ENCODE data around the gene PRKN. TPM values are rescaled to one million over a fixed set of nuclear protein-coding genes. Genes with fewer than 3 reads are reported as not detected.

Gene PRKN
- total RNA-seq, 1 donor from 2014 or later = 0.79 TPM

GRCh38 chr6:162554531-162554930 is 173.0 kb downstream of the PRKN start:
- TF ChIP-seq CTCF (IDR thresholded peaks at IDR 0.05; ENCODE audit: insufficient read depth, low read length, severe bottlenecking) = no peak
- H3K27me3 ChIP-seq (ENCODE audit: control insufficient read depth, insufficient read depth, low read length) = no peaks in the 10 kb centered on the region
- H3K36me3 ChIP-seq (ENCODE audit: control insufficient read depth, insufficient read depth, low read length) = no peaks in the 10 kb centered on the region
- DNase-seq (ENCODE audit: low read depth) (no peak), FAIRE-seq (no peak)
- H3K4me3 ChIP-seq (ENCODE audit: low read depth, low read length) = no peak overlapping the region

DNA sequence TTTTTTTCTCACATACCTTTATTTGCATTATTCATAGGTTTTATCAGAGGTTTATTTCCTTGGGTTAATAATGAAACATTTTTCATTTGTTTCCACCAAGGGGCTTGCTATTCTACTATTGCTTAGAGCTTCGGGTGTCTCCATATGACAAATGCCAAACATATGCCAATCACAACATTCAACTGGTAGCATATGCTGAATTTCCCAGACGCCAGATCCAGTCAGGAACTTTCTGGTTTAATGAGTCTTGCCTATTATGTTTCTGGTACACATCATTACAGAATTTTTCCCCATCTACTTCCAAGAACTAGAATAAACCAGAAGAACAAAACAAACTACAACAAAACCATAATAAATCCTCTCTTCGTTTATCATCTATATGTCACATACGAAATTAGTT is 180.7 kb downstream of the PRKN start:
- no peak for TF ChIP-seq CTCF (IDR thresholded peaks at IDR 0.05; ENCODE audit: insufficient read depth, low read length, severe bottlenecking)
- DNase-seq (ENCODE audit: low read depth) (no peak), FAIRE-seq (no peak)
- no peaks in the 10 kb centered on the region for H3K27me3 ChIP-seq (ENCODE audit: control insufficient read depth, insufficient read depth, low read length)
- H3K36me3 ChIP-seq (ENCODE audit: control insufficient read depth, insufficient read depth, low read length) = no peaks in the 10 kb centered on the region
- no peak overlapping the region for H3K4me3 ChIP-seq (ENCODE audit: low read depth, low read length)

DNA sequence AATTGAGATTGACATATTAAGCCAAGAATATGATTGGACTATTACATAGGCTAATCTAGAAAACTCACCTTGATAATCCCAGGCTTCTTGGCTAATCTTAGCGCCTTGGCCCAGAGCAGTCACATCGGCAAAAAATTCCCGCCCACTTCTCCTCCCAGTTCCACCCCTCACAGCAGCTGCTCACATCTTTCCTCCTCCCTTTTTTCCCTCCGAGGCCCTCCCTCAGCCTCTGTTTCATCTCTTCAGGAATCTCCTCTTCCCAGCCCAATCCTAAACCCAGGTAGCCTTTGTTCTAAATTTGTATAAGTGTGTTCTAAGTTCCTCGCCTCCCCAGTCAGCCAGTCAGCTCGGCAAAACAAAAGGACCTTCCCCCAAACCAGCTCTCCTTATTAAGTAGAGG is 184.3 kb downstream of the PRKN start:
- Histone ChIP-seq H3K4me3 (ENCODE audit: low read depth, low read length) (no peak overlapping the region), H3K36me3 (ENCODE audit: control insufficient read depth, insufficient read depth, low read length) (no peaks in the 10 kb centered on the region), H3K27me3 (ENCODE audit: control insufficient read depth, insufficient read depth, low read length) (no peaks in the 10 kb centered on the region)
- no peak for DNase-seq (ENCODE audit: low read depth)
- no peak for FAIRE-seq
- no peak for TF ChIP-seq CTCF (IDR thresholded peaks at IDR 0.05; ENCODE audit: insufficient read depth, low read length, severe bottlenecking)

GRCh38 chr6:162541019-162541601 is 186.5 kb downstream of the PRKN start:
- no peak for TF ChIP-seq CTCF (IDR thresholded peaks at IDR 0.05; ENCODE audit: insufficient read depth, low read length, severe bottlenecking)
- no peak overlapping the region for H3K4me3 ChIP-seq (ENCODE audit: low read depth, low read length)
- no peaks in the 10 kb centered on the region for H3K27me3 ChIP-seq (ENCODE audit: control insufficient read depth, insufficient read depth, low read length)
- DNase-seq (ENCODE audit: low read depth) (no peak), FAIRE-seq (no peak)
- H3K36me3 ChIP-seq (ENCODE audit: control insufficient read depth, insufficient read depth, low read length) = no peaks in the 10 kb centered on the region

- TF ChIP-seq CTCF (IDR thresholded peaks at IDR 0.05; ENCODE audit: insufficient read depth, low read length, severe bottlenecking) = no peak
- H3K4me3 ChIP-seq (ENCODE audit: low read depth, low read length) = no peak overlapping the region
- DNase-seq (ENCODE audit: low read depth) (no peak), FAIRE-seq (no peak)
- no peaks in the 10 kb centered on the region for H3K27me3 ChIP-seq (ENCODE audit: control insufficient read depth, insufficient read depth, low read length)
- H3K36me3 ChIP-seq (ENCODE audit: control insufficient read depth, insufficient read depth, low read length) = no peaks in the 10 kb centered on the region
These were observed 188.2 kb downstream of the PRKN start for GRCh38 chr6:162539321-162539720.

DNA sequence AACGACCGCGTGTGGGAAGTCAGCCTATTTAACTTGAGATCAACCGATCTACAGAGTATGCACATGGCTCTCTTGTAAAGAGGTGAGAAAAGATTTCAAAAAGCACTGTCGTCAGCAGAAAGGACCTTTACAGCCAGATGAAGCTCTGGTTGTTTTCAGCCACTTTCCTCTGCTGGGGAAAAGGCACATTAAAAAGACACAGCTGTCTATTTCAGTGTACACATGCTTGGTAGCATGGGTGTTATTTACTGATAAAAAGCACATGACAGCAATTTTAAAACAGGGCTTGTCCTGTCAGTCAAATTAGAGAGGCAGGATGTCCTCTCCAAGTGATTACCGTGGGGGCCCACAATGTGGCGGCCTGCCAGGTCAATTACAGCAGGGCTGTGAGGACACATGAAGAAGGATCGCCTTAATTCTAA is 188.9 kb downstream of the PRKN start:
- Histone ChIP-seq H3K4me3 (ENCODE audit: low read depth, low read length) (no peak overlapping the region), H3K36me3 (ENCODE audit: control insufficient read depth, insufficient read depth, low read length) (no peaks in the 10 kb centered on the region), H3K27me3 (ENCODE audit: control insufficient read depth, insufficient read depth, low read length) (no peaks in the 10 kb centered on the region)
- DNase-seq (ENCODE audit: low read depth) = no peak
- no peak for TF ChIP-seq CTCF (IDR thresholded peaks at IDR 0.05; ENCODE audit: insufficient read depth, low read length, severe bottlenecking)
- no peak for FAIRE-seq

Data from bronchial epithelial cell (primary cell).